ENCODE results near the gene KRTAP20-1.

KRTAP20-1 gene, protein sequence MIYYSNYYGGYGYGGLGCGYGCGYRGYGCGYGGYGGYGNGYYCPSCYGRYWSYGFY

DNA sequence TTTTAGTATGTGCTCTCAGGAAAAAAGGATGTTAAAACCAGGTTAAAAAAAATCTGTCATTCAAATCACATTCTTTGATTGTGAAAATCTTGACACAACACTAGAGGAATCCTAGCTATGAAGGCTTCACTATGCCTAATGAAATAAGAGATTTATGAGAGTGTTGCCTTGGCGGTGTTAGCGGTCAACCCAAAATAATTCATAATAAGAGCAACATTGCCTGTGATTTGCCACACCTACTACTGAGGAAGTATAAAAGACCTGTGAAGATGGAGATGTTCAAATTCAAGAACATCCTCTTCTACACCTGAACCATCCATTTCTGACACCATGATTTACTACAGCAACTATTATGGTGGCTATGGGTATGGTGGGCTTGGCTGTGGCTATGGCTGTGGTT lies at the start of gene KRTAP20-1:
TSS of gene KRTAP20-1 (plus strand) at position 301 of the 400 bp plus-strand sequence. CDS start at position 331, 30 bp downstream.
- DNase-seq (ENCODE audit: low read depth in 2 of 2), result no peak

DNA sequence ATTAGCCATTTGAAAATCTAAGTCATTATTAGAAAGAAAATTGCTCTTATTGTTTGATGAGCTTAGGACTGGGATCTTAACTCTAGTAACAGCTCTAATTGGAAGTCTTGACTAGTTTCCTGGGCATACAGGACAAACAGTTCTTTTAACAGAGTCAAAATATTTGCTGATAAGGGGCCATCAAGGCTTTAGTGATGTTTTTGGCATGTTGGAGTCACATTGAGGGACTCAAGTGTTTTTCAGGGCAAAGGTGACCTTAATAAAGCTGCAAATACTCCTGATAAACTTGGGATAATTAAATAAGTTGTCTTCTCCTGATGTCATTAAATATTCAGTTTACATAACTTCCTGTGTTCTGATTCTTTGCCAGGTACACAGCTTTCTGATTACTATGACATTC lies 48.6 kb upstream of the KRTAP20-1 start:
- no peak for DNase-seq (ENCODE audit: low read depth in 2 of 2)

DNA sequence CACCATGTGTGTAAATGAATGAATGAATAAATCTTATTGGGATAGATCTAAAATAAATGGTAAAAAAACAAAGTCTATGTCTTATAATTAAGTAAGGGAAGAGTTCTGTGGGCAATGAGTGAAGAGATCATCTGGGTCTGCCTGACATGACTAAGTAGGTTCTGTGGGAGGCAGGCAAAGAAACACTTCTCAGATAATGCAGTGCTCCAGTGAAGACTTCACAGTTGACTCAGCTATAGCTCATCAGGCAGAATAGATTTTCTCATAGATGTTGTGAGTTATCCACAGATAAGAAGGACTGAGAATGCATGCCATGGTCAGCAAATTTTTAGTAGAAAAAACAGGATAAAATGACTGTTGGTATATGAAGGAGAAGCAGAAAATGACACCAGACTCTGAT lies 38.5 kb upstream of the KRTAP20-1 start:
- DNase-seq (ENCODE audit: low read depth in 2 of 2), result no peak

DNA sequence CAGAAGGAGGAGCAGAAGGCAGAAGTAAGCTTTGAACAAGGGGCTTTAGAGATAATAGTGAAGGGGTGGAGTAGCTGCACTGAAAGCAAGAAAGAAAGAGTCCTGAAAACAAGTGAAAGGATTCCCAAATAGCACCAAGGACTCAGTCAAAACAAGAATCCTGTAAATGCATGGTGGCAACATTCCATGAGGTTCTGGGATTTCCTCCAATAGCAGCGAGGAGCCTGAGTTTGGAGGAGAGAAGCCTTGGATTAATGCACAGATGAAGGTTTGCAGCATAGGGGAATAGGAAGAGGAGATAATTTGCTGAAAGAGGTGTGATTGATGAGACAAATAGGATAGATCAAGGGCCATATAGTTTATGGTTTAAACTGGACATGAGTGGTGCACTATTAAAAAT lies 36.9 kb upstream of the KRTAP20-1 start:
- DNase-seq (ENCODE audit: low read depth in 2 of 2), result no peak

DNA sequence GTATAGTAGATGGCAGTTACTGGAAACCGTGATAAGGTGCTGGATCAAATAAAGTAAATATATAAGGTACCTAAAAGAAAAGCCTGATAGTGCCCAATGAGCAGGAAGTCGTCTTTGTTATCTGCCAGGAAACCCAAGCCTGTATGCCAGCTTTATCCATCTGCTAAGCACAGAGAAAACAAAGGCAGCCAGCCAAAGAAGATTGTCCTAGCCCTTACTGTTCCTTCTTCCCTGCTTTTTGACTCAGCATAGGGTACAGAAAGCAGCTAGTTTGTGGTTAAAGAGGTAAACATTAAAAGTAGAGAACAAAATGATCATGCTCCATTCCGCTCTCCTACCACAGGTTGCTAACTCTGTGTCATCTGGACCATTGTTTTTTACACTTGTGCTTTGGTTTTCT lies 36.1 kb upstream of the KRTAP20-1 start:
- no peak for DNase-seq (ENCODE audit: low read depth in 2 of 2)

DNA sequence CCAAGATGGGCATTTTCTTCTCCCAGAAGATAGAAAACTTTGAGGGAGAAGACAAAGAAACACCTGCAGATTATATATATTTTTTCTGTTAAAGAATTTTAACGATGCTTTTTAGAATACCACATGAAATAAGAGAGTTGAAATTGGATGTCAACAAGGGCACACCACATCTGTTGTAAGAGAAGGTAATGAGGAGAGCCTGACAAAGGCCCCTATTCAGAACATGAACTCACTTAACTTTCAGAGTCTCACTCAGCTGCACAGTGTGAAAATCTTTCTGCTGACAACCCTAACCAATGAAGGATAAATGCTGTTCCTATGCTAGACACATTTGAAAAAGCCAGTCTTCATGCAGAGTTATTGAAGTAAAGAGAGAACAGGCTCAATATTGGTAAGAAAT lies 33.4 kb upstream of the KRTAP20-1 start:
- DNase-seq (ENCODE audit: low read depth in 2 of 2), result no peak

DNA sequence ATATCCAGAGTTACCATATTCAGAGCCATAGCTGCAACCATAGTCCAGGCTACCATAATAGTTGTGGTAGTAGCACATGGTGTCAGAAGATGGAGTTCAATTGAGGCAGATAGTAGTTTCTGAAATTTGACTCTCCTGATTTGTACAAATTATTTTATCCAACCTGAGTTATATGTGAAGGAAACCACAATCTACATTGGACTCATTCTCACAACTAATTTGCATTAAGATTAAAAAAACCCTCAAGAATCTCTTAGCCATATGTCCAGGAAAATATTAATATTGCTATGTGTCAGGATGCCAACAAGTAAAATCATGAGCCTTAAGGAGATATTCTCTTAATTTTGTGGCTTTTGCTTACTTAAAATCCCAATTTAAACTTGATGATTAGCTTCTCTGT lies 25.9 kb upstream of the KRTAP20-1 start, which contains the start of gene KRTAP22-2:
TSS of gene KRTAP22-2 (minus strand) at position 101 of the 400 bp plus-strand sequence.
- DNase-seq (ENCODE audit: low read depth in 2 of 2), result no peak

DNA sequence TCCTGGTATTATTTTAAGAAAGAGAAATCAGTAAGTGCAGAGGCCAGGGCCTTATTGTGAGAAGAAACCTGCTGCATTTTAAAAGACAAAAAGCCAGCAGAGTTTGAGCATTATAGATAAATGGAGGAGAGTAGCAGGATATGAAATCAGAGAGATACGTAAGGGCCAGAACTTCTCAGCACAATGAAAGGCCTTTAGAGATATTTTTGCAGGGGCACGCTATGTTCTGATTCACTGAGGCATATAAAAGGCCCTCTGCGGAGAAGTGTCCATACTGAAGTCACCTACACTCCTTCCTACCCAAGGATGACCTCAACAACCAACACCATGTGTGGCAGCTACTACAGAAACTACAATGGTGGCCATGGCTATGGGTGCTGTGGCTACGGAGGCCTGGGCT lies 24.1 kb upstream of the KRTAP20-1 start, which contains the start of gene KRTAP6-3:
TSS of gene KRTAP6-3 (plus strand) at position 301 of the 400 bp plus-strand sequence. CDS start at position 307, 6 bp downstream.
- no peak for DNase-seq (ENCODE audit: low read depth in 2 of 2)

DNA sequence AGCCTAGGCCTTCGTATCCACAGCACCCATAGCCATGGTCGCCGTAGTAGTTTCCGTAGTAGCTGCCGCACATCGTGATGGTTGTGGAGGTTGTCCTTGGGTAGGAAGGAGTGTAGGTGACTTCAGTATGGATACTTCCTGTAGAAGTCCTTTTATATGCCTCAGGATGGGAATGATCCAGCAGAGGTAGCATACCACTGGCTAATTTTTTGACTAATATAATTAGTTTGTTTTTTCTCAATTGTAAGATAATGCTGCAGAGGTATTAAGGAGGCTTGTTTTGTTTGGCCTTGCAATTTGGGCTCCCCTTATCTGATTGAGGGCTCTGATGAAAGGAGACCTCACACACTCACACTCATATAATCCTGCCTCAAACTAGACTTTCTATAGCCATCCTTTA lies 17.4 kb upstream of the KRTAP20-1 start, which contains the start of gene KRTAP6-2:
TSS of gene KRTAP6-2 (minus strand) at position 101 of the 400 bp plus-strand sequence. CDS start at position 73, 28 bp downstream.
- DNase-seq (ENCODE audit: low read depth in 2 of 2), result no peak

DNA sequence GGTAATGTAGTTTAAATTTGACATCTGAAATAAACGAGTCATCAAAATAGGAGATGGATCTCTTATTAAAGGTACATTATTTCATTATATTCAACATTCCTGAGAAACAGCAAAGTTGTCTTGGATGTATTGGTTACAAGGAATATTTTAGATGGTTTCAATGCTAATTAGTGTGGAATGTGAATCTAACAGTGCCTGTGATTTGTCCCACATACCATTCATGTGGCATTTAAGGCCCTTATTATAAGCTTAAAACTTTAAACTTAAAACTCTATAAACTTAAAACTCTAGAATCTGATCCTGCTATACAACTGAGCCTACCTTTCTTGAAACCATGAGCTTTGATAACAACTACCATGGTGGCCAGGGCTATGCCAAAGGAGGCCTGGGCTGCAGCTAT lies 15.4 kb upstream of the KRTAP20-1 start, which contains the start of gene KRTAP22-1:
TSS of gene KRTAP22-1 (plus strand) at position 301 of the 400 bp plus-strand sequence.
- DNase-seq (ENCODE audit: low read depth in 2 of 2), result no peak

DNA sequence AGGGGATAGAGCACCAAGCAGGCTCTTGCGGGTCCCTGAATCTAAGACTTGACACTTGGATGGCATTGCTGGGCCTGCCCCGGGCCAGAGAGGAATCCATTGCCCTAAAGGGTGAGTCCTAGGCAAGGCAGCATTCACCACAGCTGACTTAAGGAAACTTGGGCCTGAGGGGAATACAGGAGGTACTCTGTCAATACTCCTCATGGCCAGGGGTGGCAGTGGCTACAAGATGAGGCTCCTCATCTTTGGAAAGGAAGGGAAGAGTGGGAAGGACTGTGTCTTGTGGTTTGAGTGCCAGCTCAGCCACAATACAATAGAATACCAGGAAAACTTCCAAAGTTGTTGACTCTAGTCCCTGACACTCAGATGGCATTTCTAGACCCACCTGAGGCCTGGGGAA lies 10.3 kb upstream of the KRTAP20-1 start:
- no peak for DNase-seq (ENCODE audit: low read depth in 2 of 2)

DNA sequence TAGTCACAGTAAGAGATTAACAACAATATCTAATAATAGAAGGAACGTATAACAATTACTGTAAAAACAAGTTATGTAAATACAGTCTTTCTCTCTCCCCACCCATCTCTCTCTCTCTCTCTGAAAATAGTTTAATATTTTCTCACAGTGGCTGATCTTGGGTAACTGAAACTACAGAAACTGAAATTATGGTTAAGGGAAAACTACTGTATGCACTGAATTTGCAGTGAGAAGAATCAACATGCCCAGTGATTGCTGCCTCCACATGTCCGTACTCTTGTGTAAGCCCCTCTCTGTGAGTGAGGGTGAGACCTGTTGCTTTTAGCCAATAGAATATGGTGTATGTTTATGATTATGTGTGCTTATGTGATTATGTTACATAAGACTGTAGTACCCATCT lies 4.1 kb upstream of the KRTAP20-1 start:
- no peak for DNase-seq (ENCODE audit: low read depth in 2 of 2)

DNA sequence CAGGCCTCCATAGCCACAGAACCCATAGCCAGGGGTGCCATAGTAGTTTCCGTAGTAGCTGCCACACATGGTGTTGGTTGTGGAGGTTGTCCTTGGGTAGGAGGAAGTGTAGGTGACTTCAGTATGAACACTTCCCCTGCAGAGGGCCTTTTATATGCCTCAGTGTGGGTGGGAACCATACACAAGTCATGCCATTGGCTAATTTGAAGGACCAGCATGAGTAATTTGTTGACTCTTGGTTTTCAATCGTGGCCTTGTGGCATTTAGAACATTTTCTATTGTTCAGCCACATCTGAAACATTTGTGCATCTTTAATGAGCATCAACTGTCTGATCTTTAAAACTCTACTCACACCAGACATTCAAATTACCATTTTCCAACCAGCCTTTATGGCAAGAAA lies 2.4 kb upstream of the KRTAP20-1 start, which contains the start of gene KRTAP6-1:
TSS of gene KRTAP6-1 (minus strand) at position 95 of the 400 bp plus-strand sequence. CDS start at position 69, 26 bp downstream.
- no peak for DNase-seq (ENCODE audit: low read depth in 2 of 2)

DNA sequence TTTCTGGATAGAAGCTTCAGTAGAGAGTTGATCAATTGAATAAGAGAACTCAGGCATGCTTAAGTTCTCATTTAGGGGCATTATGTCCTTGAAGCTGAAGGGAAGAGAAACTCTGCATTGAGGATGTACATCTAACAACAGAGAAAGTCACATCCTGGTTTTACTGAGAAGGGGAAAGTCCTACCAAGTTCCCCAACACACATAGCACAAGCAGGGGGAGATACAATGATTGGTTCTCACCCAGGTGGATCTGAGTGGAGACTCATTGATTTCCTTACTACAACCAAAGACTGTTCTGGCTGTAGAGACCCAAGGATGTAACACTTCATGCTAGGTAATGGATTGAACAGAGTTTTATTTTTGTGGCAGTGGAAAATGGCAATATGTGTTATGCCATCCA lies 1.0 kb upstream of the KRTAP20-1 start:
- DNase-seq (ENCODE audit: low read depth in 2 of 2), result no peak

DNA sequence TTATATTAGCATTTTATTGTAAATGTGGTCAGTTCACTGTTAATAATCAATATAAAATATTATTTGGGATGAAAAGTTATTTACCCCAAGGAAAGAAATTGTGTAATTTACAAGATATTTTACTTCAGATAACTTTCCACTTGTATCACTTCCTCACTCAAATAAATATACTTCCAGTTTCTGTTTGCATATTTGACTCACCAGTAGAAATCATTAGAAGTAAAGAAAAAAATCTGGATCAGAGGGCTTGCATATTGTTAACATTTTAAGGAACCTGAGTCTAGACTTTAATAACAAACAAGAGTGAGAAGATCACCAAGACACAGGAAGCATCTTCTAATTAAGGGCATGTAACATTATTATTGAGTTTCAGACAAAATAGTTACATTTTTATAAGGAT lies 3.9 kb downstream of the KRTAP20-1 start:
- DNase-seq (ENCODE audit: low read depth in 2 of 2), result no peak

DNA sequence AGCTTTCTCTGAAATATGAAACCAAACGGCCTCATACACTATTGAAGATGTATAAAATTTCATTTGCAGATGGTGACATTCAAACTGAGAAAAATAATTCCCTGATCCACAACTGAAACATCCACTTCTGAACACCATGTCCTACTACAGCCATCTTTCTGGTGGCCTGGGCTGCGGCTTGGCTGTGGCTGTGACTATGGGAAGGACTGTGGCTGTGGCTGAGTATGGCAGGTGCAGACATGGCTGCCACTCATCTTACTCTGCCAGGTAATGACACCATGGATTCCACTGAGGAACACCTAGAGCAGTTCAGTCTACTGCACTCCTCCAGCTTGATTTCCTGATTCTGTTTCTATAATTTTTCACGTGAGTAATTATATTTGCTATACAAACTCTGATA lies 4.3 kb downstream of the KRTAP20-1 start, which contains the start of gene KRTAP20-4:
TSS of gene KRTAP20-4 (plus strand) at position 106 of the 400 bp plus-strand sequence.
- DNase-seq (ENCODE audit: low read depth in 2 of 2), result no peak

DNA sequence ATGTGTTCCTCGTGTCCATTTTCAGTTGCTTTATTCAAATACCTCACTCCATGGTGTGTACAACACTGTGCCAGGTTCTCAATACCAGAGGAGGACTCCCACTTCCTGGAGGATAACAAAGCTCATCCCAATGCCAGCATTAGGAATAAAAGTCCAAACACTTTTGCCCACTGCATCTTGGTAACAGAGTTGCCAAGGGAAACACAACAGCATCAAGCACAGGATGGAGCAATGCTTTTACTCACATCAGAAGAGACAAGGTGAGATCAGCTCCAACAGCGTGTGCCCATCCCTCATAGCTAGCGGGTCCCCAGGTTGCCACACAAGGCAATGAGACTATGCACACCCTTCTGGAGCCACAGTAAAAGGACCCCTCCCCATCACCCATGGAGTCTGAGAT lies 7.1 kb downstream of the KRTAP20-1 start:
- no peak for DNase-seq (ENCODE audit: low read depth in 2 of 2)

DNA sequence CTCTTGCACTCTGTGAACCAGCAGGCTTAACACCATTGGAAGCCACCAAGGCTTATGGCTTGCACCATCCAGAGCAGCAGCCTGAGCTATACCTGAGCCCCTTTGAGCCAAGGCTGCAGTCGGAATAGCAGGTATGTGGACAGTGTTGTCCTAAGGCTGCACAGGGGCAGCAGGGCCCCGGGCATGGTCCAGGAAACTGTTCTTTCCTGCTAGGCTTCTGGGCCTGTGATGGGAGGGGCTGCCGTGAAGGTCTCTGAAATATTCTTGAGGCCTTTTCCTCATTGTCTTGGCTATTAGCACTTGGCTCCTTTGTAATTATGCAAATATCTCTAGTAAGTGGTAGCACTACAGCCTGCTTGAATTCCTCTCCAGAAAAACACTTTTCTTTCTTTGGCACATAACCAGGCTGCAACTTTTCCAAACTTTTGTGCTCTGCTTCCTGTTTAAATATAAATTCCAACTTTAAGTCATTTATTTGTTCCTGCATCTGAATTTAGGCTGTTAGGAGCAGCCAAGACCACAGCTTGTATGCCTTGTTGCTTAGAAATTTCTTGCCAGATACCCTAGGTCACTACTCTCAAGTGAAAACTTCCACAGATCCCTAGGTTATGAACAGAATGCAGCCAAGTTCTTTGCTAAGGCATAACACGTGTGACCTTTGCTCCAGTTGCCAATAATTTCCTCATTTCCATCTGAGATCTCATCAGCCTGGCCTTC lies 9.4 kb downstream of the KRTAP20-1 start:
- DNase-seq (ENCODE audit: low read depth in 2 of 2), result no peak

DNA sequence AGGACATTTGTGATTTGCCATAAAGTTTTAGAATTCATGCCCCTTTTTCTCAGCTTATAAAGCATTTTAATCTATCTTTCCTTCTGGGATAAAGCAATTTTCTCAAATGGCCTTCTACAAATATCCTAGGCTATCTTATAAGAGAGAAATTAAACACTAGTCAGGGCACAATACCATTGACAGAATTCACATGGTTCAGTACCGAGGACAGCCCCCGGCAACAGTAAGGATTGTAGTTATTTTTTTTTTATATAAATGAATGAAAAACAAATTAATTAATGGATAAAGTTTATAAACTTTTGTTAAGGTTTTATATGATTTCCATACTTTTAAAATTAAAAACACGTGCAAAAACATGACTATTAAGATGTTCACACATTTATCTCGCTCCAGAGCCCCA lies 11.9 kb downstream of the KRTAP20-1 start:
- no peak for DNase-seq (ENCODE audit: low read depth in 2 of 2)

DNA sequence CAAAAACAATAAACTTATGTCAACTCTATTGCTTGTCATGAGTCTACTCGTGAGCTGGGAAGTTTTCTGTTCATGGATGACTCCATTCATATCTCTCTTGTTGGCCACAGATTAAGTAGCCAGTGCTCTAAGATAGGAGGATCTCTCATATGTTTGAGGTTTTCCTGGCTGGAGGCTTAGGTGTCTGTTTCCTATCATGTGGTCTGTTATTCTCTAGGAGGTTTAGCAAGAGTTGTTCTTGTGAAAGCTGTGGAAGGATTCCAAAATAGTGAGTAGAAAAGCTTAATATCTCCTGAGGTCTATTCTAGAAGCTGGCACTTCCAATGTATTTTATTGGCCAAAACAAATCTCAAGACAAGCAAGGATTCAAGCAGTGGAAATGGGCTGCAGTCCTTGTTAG lies 13.0 kb downstream of the KRTAP20-1 start:
- DNase-seq (ENCODE audit: low read depth in 2 of 2), result no peak

DNA sequence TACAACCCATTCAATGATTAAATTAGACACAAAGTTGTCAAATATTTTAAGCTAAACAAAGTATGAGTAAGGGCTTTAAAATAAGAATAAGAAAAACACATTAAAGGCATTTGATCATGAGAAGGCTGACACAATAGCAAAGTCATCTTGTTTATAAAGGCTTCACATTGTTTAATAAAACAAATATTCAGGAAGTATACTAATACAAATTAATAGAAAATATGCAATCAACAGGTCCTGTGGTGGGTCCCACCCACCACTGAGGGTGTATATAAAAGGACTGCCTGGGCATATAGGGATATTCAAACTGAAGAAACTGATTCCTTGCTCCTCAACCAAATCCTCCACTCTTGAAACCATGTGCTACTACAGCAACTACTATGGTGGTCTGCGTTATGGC lies 18.7 kb downstream of the KRTAP20-1 start, which contains the start of gene KRTAP20-2:
TSS of gene KRTAP20-2 (plus strand) at position 301 of the 400 bp plus-strand sequence. CDS start at position 359, 58 bp downstream.
- DNase-seq (ENCODE audit: low read depth in 2 of 2), result no peak

DNA sequence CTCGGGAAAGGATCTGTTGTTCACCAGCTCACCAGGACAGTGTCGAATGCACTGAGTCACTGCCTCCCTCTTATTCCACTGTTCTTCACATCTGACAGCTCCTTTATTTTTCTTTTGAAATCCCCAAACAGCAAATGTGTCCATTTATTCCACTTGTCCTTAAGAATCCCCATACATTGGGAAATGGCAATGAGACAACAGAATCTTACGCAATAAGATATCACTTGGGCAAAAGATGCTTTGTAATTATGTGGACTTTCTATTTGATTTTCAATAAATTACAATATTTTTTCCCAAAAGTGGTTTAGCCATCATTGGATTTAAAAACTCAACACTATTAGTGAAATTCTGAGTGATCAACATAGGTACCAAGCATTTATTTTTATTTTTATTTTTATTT lies 22.5 kb downstream of the KRTAP20-1 start:
- no peak for DNase-seq (ENCODE audit: low read depth in 2 of 2)

DNA sequence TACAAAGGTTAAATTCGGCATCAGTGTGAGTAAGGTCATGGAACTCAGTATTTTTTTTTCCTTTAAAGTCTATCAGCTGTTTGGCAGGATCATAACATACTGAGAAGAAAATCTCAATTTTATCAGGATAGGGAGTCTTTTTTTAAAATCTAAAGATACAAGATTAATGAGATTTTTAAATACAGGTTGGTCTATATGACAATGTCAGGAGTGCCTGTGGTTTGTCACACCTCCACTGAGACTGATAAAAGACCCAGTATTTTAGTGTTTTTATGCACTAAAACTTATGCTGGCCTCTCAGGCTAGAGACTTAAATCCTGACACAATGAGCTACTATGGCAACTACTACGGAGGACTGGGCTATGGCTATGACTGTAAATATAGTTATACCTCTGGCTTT lies 26.3 kb downstream of the KRTAP20-1 start, which contains the start of gene KRTAP20-3:
TSS of gene KRTAP20-3 (plus strand) at position 301 of the 400 bp plus-strand sequence.
- no peak for DNase-seq (ENCODE audit: low read depth in 2 of 2)
